HG03457 (cell line): ENCODE measurements around the gene RLN3.
"Not testable (repeated sequence)": the region's sequence is repeated elsewhere in the genome, so short reads cannot be mapped to it uniquely, and the experiment has no call there.

Experiments used
- ATAC-seq: cut with Tn5 transposase; IDR thresholded peaks from one replicate; pipeline ENCODE4 v1.9.1; 2021; ENCODE audit warnings: moderate number of reproducible peaks; ENCODE audit not compliant: unreplicated experiment

Gene RLN3

DNA sequence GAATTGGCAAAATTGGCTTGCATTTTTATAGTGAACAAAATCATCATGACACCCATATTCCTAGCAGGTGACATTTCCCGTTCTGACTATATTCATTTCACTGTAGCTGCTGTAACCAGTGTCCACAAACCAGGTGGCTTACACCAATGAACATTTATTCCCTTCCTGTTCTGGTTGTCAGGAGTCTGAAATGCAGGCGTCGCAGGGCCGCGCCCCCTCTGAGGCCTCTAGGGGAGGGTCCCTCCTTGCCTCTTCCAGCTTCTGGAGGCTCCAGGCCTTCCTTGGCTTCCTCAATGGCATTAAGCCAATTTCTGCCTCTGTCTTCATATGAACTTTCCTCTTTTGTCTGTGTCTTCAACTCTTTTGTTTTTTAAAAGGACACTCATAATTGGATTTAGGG, 6.5 kb upstream of the RLN3 start:
- no peak for ATAC-seq

- ATAC-seq, result no peak
Observed at GRCh38 chr19:14022469-14022868, 5.5 kb upstream of the RLN3 start.

DNA sequence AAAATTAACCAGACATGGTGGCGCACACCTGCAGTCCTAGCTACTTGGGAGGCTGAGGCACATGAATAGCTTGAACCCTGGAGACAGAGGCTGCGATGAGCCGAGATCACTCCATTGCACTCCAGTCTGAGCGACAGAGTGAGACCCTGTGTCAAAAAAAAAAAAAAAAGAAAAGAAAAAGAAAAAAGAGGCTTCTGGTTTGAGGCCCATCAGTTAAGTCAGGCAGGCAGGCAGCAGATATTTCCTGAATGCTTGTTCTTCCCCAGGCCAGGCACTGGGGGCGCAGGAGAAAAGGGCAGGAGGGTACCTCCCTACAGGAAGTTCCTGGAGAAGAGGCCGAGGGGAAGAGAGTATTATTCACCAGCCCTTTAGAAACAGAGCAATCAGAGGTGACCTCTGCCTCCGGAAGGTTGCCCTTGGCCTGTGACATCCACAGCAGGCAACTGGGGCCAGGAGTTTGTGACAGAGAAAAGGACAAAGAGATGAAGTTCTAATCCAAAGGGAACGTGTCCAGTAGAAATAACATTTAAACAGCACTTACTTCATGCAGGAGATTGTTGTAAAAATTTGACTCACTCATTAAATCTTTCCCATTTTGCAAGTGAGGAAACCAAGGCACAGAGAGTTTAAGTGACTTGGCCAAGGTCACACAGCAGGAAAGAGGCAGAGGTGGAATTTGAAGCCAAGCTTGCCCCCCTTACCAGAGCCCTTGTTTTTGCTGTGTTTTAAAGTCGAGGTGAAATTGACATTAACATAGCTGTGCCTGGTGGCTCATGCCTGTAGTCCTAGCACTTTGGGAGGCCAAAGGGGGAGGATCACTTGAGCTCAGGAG, 4.3 kb upstream of the RLN3 start:
- no peak for ATAC-seq

- ATAC-seq, result not testable (repeated sequence)
Observed at GRCh38 chr19:14026652-14027192, 1.2 kb upstream of the RLN3 start.

GRCh38 chr19:14028901-14029300, 953 bp downstream of the RLN3 start:
- ATAC-seq, result no peak

GRCh38 chr19:14030997-14031718, 3.2 kb downstream of the RLN3 start:
- no peak for ATAC-seq

DNA sequence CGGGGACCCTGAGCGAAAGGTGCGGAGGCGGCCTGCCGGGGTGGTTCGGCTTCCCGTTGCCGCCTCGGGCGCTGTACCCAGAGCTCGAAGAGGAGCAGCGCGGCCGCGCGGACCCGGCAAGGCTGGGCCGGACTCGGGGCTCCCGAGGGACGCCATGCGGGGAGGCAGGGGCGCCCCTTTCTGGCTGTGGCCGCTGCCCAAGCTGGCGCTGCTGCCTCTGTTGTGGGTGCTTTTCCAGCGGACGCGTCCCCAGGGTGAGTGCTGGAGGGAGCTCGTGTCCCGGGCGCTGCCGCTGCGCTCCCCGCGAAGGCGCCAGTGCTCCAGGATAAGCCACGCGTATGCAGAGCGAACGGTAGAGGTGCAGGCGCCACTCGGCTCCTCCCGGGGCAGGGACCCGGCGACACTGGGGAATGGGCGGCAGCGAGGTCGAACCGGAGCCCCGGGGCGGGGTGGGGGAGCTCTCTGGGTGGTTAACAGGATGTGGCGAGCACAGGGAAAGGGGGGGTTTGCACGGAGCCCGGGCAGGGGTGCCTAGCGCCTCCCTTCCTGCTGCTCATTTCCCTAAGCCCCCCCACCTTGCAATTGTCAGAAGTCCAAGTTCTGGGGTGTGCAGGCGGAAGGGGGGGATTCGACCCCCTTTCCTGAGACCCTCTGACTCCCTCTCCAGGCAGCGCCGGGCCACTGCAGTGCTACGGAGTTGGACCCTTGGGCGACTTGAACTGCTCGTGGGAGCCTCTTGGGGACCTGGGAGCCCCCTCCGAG, 4.0 kb downstream of the RLN3 start, which contains the start of gene IL27RA:
Gene IL27RA (plus strand): TSS at position 44 of the 762 bp plus-strand sequence. CDS start 111 bp downstream, at position 155.
- no peak for ATAC-seq

- no peak for ATAC-seq
Observed at GRCh38 chr19:14033946-14034345, 6.0 kb downstream of the RLN3 start.

GRCh38 chr19:14035159-14035558, 7.2 kb downstream of the RLN3 start:
- not testable (repeated sequence) for ATAC-seq

DNA sequence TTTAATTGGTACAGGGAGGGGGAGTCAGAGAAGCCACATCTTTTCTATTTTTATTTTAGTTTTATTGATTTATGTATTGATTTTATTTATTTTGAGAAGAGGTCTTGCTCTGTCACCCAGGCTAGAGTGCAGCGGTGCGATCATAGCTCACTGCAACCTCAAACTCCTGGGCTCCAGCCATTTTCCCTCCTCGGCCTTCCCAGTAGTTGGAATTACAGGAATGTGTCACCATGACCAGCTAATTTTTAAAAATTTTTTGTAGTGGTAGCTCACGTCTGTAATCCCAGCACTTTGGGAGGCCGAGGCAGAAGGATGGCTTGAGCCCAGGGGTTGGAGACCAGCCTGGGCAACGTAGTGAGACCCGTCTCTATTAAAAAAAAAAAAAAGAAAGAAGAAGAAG, 7.8 kb downstream of the RLN3 start:
- no peak for ATAC-seq

- no peak for ATAC-seq
Observed at GRCh38 chr19:14039181-14039580, 11.2 kb downstream of the RLN3 start.

GRCh38 chr19:14042659-14043608, 15.0 kb downstream of the RLN3 start:
- ATAC-seq, result not testable (repeated sequence)

GRCh38 chr19:14047866-14048265, 19.9 kb downstream of the RLN3 start:
- not testable (repeated sequence) for ATAC-seq

GRCh38 chr19:14048443-14049153, 20.6 kb downstream of the RLN3 start:
- no peak for ATAC-seq

DNA sequence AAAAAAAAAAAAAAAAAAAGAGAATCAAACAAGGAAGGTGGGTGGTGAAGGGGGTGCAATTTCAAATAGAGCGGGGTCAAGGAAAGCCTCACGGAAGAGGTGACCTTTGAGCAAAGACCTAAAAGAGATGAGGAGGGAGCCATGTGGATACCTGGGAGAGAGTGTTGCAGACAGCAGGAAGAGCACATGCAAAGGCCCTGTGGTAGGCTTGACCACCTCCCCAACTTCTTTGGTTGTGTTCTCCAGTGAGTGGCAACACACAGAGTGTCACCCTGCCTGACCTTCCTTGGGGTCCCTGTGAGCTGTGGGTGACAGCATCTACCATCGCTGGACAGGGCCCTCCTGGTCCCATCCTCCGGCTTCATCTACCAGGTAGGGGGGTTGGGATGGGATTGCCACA, 22.6 kb downstream of the RLN3 start:
- ATAC-seq, result no peak

DNA sequence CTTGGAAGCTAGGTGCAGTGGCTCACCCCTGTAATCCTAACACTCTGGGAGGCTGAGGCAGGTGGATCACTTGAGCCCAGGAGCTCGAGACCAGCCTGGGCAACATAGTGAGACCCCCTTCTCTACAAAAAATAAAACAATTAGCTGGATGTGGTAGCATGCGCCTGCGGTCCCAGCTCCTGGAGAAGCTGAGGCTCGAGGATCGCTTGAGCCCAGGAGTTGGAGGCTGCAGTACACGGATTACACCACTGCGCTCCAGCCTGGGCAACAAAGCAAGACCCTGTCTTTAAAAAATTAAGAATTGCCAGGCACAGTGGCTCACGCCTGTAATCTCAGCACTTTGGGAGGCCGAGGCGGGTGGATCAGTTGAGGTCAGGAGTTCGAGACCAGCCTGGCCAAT, 23.0 kb downstream of the RLN3 start:
- ATAC-seq, result not testable (repeated sequence)

GRCh38 chr19:14051980-14052379, 24.0 kb downstream of the RLN3 start:
- ATAC-seq, result no peak

- no peak for ATAC-seq
Observed at GRCh38 chr19:14052470-14052869, 24.5 kb downstream of the RLN3 start.

DNA sequence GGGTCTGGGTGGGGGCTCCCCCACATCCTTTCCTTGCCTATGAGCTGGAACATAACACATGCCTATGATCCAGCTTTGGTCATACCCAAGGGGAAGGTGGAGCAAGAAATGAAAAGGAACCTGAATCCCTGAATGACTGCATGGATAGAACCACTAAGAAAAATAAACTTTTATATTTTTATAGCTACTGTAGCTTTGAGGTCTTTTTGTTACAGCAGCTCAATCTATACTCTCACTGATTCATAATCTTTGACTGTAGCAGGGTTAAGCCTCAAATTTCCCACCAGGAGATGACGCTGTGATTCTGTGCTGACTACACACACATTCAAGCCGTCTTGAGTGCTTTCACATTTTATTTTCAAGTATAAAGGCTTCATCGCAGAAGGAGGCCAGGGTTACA, 25.1 kb downstream of the RLN3 start:
- ATAC-seq, result no peak
